Psoas muscle (tissue), 8 donors: ENCODE measurements around the gene PRR23C. TPM values are rescaled to one million over a fixed set of nuclear protein-coding genes. Genes with fewer than 3 reads are reported as not detected.

ENCODE experiments used
- ATAC-seq, 4 donors: fragments of 200-7000 bp; cut with Tn5 transposase; one replicate each; pipeline ENCODE4 v1.9.1; 2020; ENCODE audit warnings: moderate library complexity in 3 of 4, mild to moderate bottlenecking in 2 of 4
- DNase-seq, 2 donors: peaks; one replicate each; pipeline ENCODE4 v3.0.0-alpha.2; 2020
- H3K27ac ChIP-seq: fragments of 200-600 bp; one replicate; pipeline ENCODE4 v1.8.0; 2022
- H3K27me3 ChIP-seq, 3 donors: fragments of 200-600 bp in 1 of 3; one replicate each; pipeline versions ENCODE4 v1.6.1 to v1.8.0; 2013 to 2022; ENCODE audit warnings: low read length in 2 of 3, mild to moderate bottlenecking in 2 of 3, moderate library complexity in 1 of 3; ENCODE audit not compliant: insufficient read depth in 3 of 3
- H3K36me3 ChIP-seq, 2 donors: fragments of 200-600 bp in 1 of 2; one replicate each; pipeline versions ENCODE4 v1.6.1 to v1.8.0; 2013 to 2022; ENCODE audit warnings: low read depth in 1 of 2, mild to moderate bottlenecking in 1 of 2, moderate library complexity in 1 of 2; ENCODE audit not compliant: insufficient read depth in 1 of 2
- H3K4me1 ChIP-seq: fragments of 200-600 bp; one replicate; pipeline ENCODE4 v1.8.0; 2022
- H3K4me3 ChIP-seq: fragments of 200-600 bp; one replicate; pipeline ENCODE4 v1.8.0; 2022; ENCODE audit warnings: mild to moderate bottlenecking
- H3K9me3 ChIP-seq: fragments of 200-600 bp; one replicate; pipeline ENCODE4 v1.8.0; 2022
- WGBS, 3 donors: extraction: QIAGEN DNeasy Blood & Tissue Kit; methylation state at CpG; one replicate each; pipeline versions ENCODE4 v1.1.6 to v1.1.7; 2013; 5-methylcytosine and 5-hydroxymethylcytosine counted together
- intact Hi-C, 2 donors: fragments of 100-400 bp; cut with DNase I; formaldehyde crosslinking; loops; one replicate each; pipeline versions ENCODE4 v1.11.0 to v1.14.2; 2022
- long read RNA-seq, 2 donors: library from polyadenylated mRNA; unstranded; transcript quantifications; one replicate each; pipeline ENCODE4 v2.0.0, GENCODE V29; 2021
- polyA plus RNA-seq, 3 donors: library from polyadenylated mRNA; stranded (reverse); fragments of 200-250 nt; gene quantifications; one replicate each; pipeline ENCODE4 v1.2.3, GENCODE V29; 2013
- total RNA-seq, 4 donors: library from RNA; stranded (reverse); fragmentation: NEBNext Ultra II Directional in 2 of 4; extraction: Animal tissue kit (Norgen Biotek cat#: 25700) in 2 of 4; gene quantifications; one replicate each; pipeline versions ENCODE4 v1.2.1 to v1.2.4, GENCODE V29; 2021 to 2023
- TF ChIP-seq, protein P1 (sequence below): fragments of 200-600 bp; IDR thresholded peaks from one replicate; pipeline ENCODE4 v1.8.0; 2022; ENCODE audit warnings: antibody characterized with exemption
- donor health status: healthy with polysubstance abuse.
- donor health status: DM: no; HTN: no; CAD: no; lungs with moderate emphysema.
- donor health status: Bipolar disorder and iron deficiency.
- donor health status: healthy.
- donor health status: DM: yes; HTN: yes; CAD: no.
- donor health status: DM: no; HTN: no; CAD: no.
- donor health status: DM: no; HTN: no; CAD: no.
- donor health status: DM: yes; HTN: yes; CAD: no.

Gene PRR23C
- total RNA-seq (not detected), polyA plus RNA-seq (not detected)
- long read RNA-seq, donor 1, result 0 reads
- long read RNA-seq, donor 2, result 0 reads

DNA sequence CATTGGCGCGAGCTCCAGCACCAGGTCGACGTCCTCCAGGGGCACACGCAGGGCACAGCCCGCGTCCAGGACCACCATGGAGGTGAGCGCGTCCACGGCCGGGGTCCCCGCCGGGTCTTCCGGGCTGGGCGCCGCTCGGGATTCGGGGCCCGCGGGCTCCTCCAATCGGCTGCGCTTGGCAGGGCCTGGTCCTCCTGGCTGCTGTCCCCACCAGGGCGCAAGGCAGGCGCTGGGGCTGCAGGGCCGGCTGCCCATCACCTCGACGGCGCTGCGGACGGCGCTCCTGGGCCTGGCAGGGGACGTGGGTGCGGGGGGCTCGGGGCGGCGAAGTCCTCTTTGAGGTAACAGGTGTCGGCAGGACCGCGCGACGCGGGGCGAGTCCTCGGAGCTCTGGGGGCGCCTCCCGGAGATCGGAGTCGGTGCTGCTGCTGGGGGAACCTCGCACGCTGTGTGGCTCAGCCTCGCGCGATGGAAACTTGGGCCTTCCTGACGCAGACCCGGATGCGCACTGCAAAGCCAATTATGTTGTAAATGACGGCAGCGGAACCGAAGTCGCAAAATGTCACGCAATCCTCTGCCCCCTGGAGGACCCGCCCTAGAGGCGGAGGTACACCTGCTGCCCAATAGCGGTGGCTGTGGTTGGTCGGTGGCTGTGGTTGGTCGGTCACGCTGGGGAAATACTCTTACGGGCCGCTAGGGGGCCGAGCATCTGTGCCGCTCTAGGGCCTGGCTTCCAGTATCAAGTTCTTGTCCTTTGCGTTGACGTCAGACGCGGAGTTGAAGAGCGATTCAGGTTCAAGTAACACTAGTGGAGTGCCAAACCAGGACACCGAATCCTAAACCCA is at the start of gene PRR23C:
TSS of gene PRR23C (minus strand) at position 527 of the 845 bp plus-strand sequence. CDS start at position 255, 272 bp downstream.
- DNase-seq, result peak in 1 of 2 donors; percentile 13
- Histone ChIP-seq H3K27ac (no peak within 1 kb of the TSS), H3K36me3 (no peaks in the 10 kb centered on the region), H3K4me3 (no peak within 1 kb of the TSS), H3K9me3 (peaks cover 8% of the 10 kb centered on the region), H3K27me3 (peaks cover 0 to 3% (median 0%) of the 10 kb centered on the region in 3 donors), H3K4me1 (no peaks in the 10 kb centered on the region)
- ATAC-seq, result no peak
- 49 to 58% (median 51%) methylated on average over 70 to 77 of the region's 77 CpGs for WGBS, 3 donors
- intact Hi-C loops, result no loop called here
- TF ChIP-seq, protein P1, sequence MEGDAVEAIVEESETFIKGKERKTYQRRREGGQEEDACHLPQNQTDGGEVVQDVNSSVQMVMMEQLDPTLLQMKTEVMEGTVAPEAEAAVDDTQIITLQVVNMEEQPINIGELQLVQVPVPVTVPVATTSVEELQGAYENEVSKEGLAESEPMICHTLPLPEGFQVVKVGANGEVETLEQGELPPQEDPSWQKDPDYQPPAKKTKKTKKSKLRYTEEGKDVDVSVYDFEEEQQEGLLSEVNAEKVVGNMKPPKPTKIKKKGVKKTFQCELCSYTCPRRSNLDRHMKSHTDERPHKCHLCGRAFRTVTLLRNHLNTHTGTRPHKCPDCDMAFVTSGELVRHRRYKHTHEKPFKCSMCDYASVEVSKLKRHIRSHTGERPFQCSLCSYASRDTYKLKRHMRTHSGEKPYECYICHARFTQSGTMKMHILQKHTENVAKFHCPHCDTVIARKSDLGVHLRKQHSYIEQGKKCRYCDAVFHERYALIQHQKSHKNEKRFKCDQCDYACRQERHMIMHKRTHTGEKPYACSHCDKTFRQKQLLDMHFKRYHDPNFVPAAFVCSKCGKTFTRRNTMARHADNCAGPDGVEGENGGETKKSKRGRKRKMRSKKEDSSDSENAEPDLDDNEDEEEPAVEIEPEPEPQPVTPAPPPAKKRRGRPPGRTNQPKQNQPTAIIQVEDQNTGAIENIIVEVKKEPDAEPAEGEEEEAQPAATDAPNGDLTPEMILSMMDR, result no peak

DNA sequence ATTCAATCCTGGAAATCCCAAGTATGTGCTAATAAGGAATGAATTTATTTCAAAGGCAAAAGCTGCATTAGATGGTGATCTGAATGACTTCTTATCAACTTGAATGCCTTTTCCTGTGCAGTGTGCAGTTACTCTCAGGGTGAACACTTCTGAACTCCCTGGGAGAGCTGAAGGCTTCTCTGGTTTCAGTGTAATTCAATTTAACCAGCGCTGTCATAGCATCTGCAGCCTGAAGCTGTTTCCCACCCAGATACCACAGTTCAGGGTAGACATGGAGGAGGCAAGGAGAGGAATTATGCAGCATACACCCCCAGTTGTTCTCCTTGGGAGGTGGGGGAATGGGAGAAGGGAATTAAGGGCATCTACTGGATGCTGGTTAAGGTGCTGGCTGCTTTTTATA is 49.1 kb upstream of the PRR23C start:
- Histone ChIP-seq H3K27ac (no peak overlapping the region), H3K4me3 (no peak overlapping the region), H3K4me1 (no peaks in the 10 kb centered on the region), H3K27me3 (no peaks in the 10 kb centered on the region), H3K9me3 (no peaks in the 10 kb centered on the region), H3K36me3 (no peaks in the 10 kb centered on the region)
- intact Hi-C loops, result no loop called here
- TF ChIP-seq, protein P1, result no peak
- ATAC-seq (no peak), DNase-seq (no peak)
- 29 to 41% (median 37%) methylated on average over 1 of the region's 1 CpG for WGBS, 3 donors

DNA sequence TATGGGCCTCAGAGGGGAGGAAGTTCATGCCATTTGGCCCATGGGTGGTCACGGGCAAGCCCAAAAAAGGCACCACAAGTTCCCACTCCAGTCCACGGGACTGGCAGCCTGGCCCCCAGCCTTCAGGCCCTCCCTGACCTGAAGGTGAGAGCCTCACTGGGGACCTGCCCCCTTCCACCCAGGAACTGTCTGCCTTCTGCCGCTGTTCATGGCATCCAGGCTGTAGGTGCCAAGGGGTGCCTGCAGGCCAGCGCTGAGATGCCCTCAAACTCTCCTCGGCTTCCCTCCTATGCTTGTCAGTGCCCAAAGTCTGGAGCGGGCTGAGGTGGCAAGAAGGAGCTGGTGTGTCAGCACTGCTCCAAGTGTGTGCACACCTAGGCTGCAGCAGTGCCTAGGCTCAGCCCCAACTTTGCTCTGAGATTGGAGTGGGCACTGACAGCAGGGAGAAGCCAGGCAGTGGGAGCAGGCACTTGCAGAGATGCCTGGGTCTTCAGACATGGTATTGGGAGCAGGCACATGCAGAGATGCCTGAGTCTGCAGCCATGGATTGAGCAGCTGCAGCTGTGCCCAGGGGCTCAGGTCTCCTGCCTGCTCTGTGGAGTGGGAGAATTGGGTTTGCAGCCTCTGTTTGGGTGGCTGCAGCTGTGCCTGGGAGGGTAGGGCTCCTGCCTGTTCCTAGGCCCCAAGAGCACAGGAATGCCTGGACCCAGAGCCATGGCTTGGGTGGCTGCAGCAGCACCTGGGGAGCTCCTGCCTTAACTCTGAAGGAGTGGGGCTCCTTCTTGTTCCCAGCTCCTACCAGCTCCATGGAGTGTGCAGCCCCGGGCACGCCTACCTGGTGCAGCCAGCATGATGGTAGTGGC is 44.0 kb upstream of the PRR23C start:
- Histone ChIP-seq H3K4me1 (no peaks in the 10 kb centered on the region), H3K4me3 (no peak overlapping the region), H3K27ac (no peak overlapping the region), H3K27me3 (peaks cover 0 to 5% (median 0%) of the 10 kb centered on the region in 3 donors), H3K36me3 (no peaks in the 10 kb centered on the region), H3K9me3 (no peaks in the 10 kb centered on the region)
- TF ChIP-seq, protein P1, result no peak
- DNase-seq (no peak), ATAC-seq (no peak)
- whole genome bisulfite sequencing, 3 donors, result 80 to 87% (median 87%) methylated on average over 8 of the region's 8 CpGs
- intact Hi-C loops, result no loop called here

DNA sequence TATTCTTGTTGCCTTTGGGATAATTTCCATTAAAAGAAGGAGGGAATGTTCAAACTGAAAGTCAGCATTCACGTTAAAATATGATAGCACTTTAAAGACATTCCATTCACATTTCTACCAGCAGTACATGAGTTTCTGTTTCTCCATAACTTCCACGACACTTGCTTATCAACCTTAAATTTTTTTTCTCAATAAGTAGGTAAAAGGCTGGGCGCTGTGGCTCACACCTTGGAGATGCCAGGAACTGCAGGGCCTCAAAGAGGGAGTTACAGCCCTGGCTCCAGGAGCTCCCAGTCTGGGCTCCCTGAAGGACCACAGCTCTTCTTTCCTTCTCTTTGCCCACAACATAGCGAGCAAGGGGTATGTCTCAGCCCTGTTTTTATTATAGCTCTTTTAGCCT is 42.9 kb upstream of the PRR23C start:
- Histone ChIP-seq H3K27ac (no peak overlapping the region), H3K4me1 (no peaks in the 10 kb centered on the region), H3K4me3 (no peak overlapping the region), H3K36me3 (no peaks in the 10 kb centered on the region), H3K27me3 (peaks cover 0 to 5% (median 0%) of the 10 kb centered on the region in 3 donors), H3K9me3 (no peaks in the 10 kb centered on the region)
- intact Hi-C loops, result no loop called here
- TF ChIP-seq, protein P1, result no peak
- no peak for DNase-seq
- 63 to 72% (median 68%) methylated on average over 4 of the region's 4 CpGs for WGBS, 3 donors
- ATAC-seq, result no peak
